ENCODE measurements around the gene DYNLT4. TPM values are rescaled to one million over a fixed set of nuclear protein-coding genes. Genes with fewer than 3 reads are reported as not detected.

The DYNLT4 gene
- total and polyA plus RNA-seq, 2 experiments from 2014 or later, result 0.30 to 2.2 TPM

DNA sequence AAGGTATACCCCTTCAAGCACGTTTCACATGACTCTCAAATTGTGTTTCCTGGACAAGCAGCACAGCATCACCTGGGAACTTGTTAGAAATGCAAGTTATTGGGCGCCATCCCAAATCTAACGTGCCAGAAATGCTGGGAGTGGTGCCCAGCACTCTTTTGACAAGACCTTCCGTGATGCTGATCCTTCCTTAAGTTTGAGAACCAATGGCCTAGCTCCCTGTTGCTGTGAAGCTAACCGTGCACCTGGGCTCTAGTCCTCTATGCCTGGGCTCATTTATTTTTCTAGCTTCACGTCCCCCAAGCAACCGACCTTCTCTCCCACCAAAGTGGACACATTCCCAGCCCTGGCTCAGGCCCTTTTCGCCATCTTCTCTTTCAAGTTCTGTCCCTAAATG lies 23.5 kb downstream of the DYNLT4 start:
- H4K20me1 ChIP-seq (ENCODE audit: insufficient read depth, poor library complexity, severe bottlenecking), result peaks cover under 1% of the 10 kb centered on the region
- no peaks in the 10 kb centered on the region for H3K9me3 ChIP-seq (ENCODE audit: low read depth)
- peak overlapping the region; percentile 97 for H2AFZ ChIP-seq
- H3K36me3 ChIP-seq (replicated peaks; ENCODE audit: insufficient read depth, low read depth), result no peaks in the 10 kb centered on the region
- peak overlapping the region; percentile 98 for H3K4me2 ChIP-seq
- peaks cover 2% of the 10 kb centered on the region for H3K79me2 ChIP-seq
- no peaks in the 10 kb centered on the region for H3K27me3 ChIP-seq
- TF ChIP-seq EZH2 (IDR thresholded peaks at IDR 0.05; ENCODE audit: borderline replicate concordance), result no peak
- TF ChIP-seq EZH2phosphoT487 (IDR thresholded peaks at IDR 0.05; ENCODE audit: low read depth, severe bottlenecking, unreplicated experiment), result no peak
- TF ChIP-seq, protein P1, sequence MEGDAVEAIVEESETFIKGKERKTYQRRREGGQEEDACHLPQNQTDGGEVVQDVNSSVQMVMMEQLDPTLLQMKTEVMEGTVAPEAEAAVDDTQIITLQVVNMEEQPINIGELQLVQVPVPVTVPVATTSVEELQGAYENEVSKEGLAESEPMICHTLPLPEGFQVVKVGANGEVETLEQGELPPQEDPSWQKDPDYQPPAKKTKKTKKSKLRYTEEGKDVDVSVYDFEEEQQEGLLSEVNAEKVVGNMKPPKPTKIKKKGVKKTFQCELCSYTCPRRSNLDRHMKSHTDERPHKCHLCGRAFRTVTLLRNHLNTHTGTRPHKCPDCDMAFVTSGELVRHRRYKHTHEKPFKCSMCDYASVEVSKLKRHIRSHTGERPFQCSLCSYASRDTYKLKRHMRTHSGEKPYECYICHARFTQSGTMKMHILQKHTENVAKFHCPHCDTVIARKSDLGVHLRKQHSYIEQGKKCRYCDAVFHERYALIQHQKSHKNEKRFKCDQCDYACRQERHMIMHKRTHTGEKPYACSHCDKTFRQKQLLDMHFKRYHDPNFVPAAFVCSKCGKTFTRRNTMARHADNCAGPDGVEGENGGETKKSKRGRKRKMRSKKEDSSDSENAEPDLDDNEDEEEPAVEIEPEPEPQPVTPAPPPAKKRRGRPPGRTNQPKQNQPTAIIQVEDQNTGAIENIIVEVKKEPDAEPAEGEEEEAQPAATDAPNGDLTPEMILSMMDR (IDR thresholded peaks at IDR 0.05; ENCODE audit: poor library complexity), result no peak
- H3K4me1 ChIP-seq (ENCODE audit: insufficient read depth), result peaks cover 21% of the 10 kb centered on the region
- WGBS (ENCODE audit: low lambda C conversion rate, missing lambda C conversion rate), result 64% methylated on average over 8 of the region's 8 CpGs
- no peak overlapping the region for H3K4me3 ChIP-seq
- DNase-seq (ENCODE audit: low spot score), result no peak
- H3K9me2 ChIP-seq (replicated peaks; ENCODE audit: insufficient read depth), result no peaks in the 10 kb centered on the region
- peak overlapping the region; percentile 9 for H3K27ac ChIP-seq

GRCh38 chr1:44780583-44781121 lies 26.5 kb downstream of the DYNLT4 start:
- no peaks in the 10 kb centered on the region for H3K27me3 ChIP-seq
- no peaks in the 10 kb centered on the region for H3K36me3 ChIP-seq (replicated peaks; ENCODE audit: insufficient read depth, low read depth)
- H3K4me1 ChIP-seq (ENCODE audit: insufficient read depth), result peaks cover 20% of the 10 kb centered on the region
- H3K79me2 ChIP-seq, result peaks cover 27% of the 10 kb centered on the region
- WGBS (ENCODE audit: low lambda C conversion rate, missing lambda C conversion rate), result 97% methylated on average over 14 of the region's 14 CpGs
- no peak for TF ChIP-seq EZH2phosphoT487 (IDR thresholded peaks at IDR 0.05; ENCODE audit: low read depth, severe bottlenecking, unreplicated experiment)
- TF ChIP-seq, protein P1 (IDR thresholded peaks at IDR 0.05; ENCODE audit: poor library complexity), result no peak
- TF ChIP-seq EZH2 (IDR thresholded peaks at IDR 0.05; ENCODE audit: borderline replicate concordance), result no peak
- H3K4me3 ChIP-seq, result no peak overlapping the region
- H2AFZ ChIP-seq, result no peak overlapping the region
- peaks cover 25% of the 10 kb centered on the region for H4K20me1 ChIP-seq (ENCODE audit: insufficient read depth, poor library complexity, severe bottlenecking)
- no peaks in the 10 kb centered on the region for H3K9me3 ChIP-seq (ENCODE audit: low read depth)
- H3K4me2 ChIP-seq, result no peak overlapping the region
- H3K9me2 ChIP-seq (replicated peaks; ENCODE audit: insufficient read depth), result no peaks in the 10 kb centered on the region
- no peak overlapping the region for H3K27ac ChIP-seq
- no peak for DNase-seq (ENCODE audit: low spot score)

- TF ChIP-seq, protein P1 (IDR thresholded peaks at IDR 0.05; ENCODE audit: poor library complexity), result no peak
- TF ChIP-seq EZH2phosphoT487 (IDR thresholded peaks at IDR 0.05; ENCODE audit: low read depth, severe bottlenecking, unreplicated experiment) (no peak), EZH2 (IDR thresholded peaks at IDR 0.05; ENCODE audit: borderline replicate concordance) (no peak)
- Histone ChIP-seq H3K9me3 (ENCODE audit: low read depth) (no peaks in the 10 kb centered on the region), H3K9me2 (replicated peaks; ENCODE audit: insufficient read depth) (no peaks in the 10 kb centered on the region), H3K4me2 (peak overlapping the region; percentile 90), H4K20me1 (ENCODE audit: insufficient read depth, poor library complexity, severe bottlenecking) (peaks cover 25% of the 10 kb centered on the region), H2AFZ (no peak overlapping the region), H3K79me2 (peaks cover 34% of the 10 kb centered on the region), H3K36me3 (replicated peaks; ENCODE audit: insufficient read depth, low read depth) (no peaks in the 10 kb centered on the region), H3K27ac (no peak overlapping the region), H3K27me3 (no peaks in the 10 kb centered on the region), H3K4me1 (ENCODE audit: insufficient read depth) (peaks cover 9% of the 10 kb centered on the region), H3K4me3 (no peak overlapping the region)
- 98% methylated on average over 6 of the region's 6 CpGs for WGBS (ENCODE audit: low lambda C conversion rate, missing lambda C conversion rate)
- DNase-seq (ENCODE audit: low spot score), result no peak
Observed at GRCh38 chr1:44778705-44779576, 28.2 kb downstream of the DYNLT4 start.
